Hematopoietic multipotent progenitor cell treated with erythropoietin and hydrocortisone succinate and interleukin-3 and kit ligand, for 6 days (in vitro differentiated cells): Measurements from ENCODE around the gene ANKRD44.
A peak's percentile ranks its signal among the peaks of the same experiment; 100 is the strongest.
"Not testable (repeated sequence)": the region's sequence is repeated elsewhere in the genome, so short reads cannot be mapped to it uniquely, and the experiment has no call there.

Source experiments
- DNase-seq: peaks from one replicate; pipeline ENCODE4 v3.0.0-alpha.2; 2015

Gene ANKRD44

DNA sequence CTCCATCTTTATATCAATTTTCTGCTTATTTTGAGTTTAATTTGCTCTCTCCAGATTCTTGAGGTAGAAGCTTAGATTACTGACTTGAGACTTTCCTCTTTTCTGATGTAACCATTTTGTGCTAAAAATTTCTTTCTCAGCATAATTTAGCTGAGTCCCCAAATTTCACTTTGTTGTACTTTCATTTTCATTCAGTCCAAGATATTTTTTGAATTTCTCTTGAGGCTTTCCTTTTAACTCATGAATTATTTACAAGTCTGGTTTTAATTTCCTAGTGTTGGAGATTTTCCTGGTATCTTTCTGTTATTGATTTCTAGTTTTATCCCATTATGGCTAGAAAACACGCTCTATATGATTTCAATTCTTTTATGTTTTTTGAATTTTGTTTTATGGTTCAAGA, 239.4 kb downstream of the ANKRD44 start:
- DNase-seq, result no peak

DNA sequence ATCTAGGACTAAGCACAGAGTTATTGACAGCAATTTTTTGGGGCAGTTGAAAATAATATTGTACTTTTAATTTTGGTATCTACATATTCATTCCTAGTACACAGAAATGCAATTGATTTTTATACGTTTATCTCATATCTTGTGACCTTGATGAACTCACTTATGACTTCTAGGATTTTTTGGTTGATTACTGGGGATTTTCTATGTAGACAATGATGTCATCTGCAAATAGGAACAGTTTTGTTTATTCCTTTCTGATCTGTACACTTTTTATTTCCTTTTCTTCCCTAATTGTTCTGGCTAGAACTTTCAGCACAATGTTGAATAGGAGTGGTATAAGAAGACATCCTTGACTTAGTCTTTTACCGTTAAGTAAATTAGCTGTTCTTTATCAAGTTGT, 240.6 kb downstream of the ANKRD44 start:
- DNase-seq, result no peak

DNA sequence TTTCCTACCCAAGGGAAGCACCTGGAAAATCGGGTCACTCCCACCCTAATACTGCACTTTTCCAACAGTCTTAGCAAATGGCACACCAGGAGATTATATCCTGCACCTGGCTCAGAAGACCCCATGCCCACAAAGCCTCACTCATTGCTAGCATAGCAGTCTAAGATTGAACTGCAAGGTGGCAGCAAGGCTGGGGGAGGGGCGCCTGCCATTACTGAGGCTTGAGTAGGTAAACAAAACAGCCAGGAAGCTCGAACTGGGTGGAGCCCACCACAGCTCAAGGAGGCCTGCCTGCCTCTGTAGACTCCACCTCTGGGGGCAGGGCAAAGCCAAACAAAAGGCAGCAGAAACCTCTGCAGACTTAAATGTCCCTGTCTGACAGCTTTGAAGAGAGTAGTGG, 248.0 kb downstream of the ANKRD44 start:
- not testable (repeated sequence) for DNase-seq

DNA sequence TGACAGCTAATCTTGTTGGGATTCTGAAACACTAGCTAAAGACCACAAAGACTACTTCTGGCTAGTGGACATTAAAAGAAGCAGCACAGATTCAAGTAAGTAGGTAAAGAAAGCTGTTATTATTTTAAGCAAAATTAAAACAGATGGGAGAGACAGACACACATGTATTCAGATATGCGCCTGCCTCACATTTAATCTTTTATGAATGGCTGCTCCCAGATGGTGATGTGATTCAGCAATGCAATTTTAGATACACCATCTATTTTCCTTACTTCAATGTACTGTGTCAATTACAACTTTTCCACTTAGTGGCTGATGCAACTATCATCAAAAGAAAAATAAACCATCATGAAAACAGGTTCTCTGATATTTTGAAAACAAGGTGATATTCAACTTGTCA, 251.1 kb downstream of the ANKRD44 start:
- no peak for DNase-seq

DNA sequence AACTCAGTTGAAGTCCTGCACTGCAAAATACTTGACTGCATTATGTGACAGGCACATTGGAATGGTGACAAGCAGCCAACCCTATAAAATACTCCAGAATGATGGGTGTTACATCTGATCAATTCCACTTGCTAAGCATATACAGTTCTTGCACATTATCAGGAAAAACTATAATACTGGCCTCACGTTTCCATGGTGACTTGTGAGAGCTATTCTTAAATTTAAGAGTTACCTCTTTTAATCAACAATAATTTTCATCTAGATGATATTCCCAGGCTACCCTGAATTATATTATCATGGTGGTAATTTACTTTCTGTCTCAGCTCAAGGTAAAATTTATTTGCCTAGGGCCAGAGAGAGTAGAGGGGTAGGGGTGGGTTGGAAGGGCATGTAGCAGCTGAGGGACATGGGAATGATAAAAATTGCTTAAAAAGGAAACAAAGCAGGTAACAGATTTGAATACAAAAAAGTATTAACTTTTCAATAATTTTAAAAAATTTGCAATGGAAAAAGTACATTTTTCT, 251.7 kb downstream of the ANKRD44 start:
- DNase-seq, result no peak

DNA sequence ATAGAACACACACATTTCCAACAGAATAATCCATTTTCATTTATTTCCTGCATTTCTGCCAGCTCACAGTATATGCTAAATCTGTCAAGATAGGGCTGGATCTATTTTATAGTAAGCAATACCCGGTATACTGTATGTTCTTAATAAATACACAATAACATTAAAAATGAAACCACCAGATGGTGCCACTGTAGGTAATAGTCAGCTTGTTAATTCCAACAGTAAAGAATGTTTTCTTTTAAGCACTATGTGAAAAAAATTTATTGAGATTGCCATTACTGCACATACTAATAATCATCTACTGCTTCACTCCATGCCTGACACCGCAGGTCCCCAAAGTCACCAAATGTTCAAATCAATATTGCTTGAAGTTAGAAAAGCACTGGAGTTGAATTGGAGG, 252.6 kb downstream of the ANKRD44 start:
- DNase-seq, result no peak

DNA sequence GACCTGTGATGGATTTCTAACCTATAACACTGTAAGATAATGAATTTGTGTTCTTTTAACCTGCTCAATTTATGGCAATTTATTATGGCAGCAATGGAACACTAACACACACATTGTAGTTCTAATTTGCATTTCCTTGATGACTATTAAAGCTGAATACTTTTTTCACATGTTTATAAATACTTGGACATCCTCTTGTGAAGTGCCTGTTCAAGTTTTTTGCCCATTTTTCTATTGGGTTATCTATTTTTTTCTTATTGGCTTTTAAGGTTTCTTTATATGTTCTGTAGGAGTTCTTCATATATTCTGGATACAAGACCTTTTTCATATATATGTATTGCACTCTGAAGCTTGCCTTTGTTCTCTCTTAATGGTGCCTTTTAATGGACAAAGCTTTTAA, 255.5 kb downstream of the ANKRD44 start:
- DNase-seq, result no peak

DNA sequence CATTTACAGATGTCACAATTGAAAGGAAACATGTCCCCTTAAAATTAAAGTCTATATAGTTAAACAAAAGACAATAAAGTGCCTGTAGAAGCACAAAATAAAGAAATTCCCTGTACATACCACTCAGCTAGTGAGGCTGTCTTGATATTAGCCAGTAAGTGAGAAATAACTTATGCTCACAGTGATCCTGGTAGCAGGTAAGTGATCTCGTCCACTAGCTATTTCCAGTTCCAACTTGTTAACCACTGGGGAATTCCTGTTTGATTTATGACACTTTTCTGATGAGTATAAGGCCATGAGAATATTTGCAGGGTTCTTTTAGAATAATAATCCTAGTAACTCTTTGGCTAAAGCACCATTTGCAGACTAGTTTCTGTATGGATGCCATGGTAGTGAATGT, 256.1 kb downstream of the ANKRD44 start:
- no peak for DNase-seq

DNA sequence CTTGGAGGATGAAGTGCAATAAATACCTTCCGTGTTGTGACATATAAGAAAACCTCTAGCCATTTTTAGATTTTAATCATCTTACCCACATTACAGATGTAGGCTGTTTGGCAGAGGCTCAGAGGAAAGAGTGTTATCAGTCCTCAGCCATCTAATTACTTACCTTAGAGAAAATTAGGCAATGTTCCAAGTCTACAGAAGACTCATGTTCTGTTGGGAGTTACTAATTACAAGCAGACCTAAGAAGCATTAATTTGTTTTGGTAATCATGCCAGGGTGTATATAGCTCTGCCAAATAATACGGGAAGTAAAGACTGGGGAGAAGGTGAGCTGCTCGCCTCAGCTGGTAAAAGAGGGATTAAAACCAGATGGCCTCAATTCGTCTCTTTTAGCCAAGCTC, 258.2 kb downstream of the ANKRD44 start:
- DNase-seq, result peak; percentile 54

DNA sequence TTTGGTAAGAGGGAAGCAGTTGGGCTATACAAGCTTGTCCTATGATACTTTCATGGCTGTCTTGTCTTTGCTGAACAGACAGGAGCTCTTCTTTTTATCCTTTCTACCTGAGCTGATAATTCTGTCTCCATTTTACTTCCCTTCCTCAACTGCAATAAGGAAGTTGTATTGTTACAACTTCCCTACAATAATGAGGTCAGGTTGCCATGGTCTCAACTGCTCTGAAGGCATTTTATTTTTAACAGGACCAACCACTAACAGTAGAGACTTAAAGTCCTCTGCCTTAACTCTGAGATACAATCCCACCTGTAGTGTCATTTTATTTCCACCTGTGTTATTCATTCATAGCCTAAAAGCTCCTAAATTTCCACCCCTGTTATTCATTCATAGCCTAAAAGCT, 265.5 kb downstream of the ANKRD44 start:
- DNase-seq, result peak; percentile 25

DNA sequence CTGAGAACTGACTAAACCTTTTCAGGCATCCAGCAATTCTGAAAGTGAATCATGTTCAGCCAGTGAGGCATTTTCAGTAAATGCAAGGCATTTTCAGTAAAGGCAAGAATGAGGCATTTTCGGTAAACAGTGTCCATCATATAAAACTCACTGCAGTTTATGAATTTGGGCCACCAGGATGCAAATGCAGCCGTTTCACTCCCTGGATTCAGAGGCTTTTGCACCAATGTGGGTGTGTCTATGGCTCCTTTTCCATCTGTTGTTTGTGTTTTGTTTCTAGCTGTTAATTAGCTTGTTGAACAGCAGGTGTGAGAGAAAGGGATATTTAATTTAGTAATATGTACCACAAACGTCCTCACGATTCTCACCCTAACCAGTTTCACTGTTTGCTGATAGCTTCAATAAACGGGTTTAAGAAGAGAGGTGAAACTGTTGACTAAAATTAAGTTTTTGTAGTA, 267.8 kb downstream of the ANKRD44 start:
- no peak for DNase-seq

DNA sequence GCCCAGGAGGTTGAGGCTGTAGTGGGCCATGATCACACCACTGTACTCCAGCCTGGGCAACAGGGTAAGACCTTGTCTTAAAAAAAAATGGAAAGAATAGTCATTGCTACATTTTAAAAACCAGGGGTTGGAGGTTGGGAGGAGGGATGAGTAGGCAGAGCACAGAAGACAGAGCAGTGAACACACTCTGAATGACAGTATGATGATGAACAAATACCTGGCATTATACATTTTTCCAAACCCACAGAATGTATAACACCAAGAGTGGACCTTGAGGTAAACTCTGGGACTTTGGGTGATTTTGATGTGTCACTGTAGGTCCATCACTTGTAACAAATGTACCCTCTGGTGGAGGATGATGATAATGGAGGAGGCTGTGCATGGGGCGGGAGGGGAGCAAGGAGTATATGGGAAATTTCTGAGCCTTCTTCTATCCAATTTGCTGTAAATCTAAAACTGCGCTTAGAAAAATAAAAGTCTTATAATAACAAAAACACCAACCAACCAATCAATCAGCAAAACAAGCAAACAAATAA, 272.6 kb downstream of the ANKRD44 start:
- DNase-seq, result no peak

DNA sequence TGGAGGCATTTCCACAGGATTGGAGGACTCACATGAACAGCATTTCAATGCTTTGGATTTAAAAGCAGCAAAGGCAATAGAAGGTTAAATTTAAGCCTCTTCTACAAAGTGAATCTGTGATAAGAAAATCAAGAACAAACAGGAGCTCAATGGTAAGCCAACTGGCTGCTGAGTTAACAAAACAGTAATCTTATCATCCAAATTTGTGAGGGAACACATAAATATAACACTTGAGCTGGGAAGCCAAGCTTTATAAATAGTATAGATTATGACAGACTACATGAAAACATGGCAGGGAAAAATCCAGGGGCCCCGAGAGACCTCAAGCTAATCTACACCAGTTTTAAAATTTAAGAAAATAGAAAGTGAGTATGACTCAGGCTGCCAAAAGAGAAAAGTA, 275.6 kb downstream of the ANKRD44 start:
- DNase-seq, result no peak

DNA sequence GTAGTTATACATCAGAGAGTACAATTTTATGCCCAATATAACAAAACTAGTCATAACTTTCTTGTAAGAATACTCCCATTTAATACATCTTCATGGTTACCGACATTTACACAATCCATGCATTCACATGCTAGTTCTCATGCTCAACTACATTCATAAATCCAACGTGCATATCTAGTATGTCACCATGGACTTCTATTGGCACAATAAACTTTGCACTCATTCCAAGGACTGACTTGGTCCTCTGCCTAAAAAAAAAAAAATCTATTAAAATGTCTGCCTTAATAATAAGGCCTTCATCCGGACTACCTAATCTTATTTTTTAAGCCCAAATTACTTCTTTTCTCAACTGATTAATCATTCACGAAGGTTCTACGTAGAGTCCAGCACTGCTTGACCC, 276.3 kb downstream of the ANKRD44 start:
- no peak for DNase-seq

DNA sequence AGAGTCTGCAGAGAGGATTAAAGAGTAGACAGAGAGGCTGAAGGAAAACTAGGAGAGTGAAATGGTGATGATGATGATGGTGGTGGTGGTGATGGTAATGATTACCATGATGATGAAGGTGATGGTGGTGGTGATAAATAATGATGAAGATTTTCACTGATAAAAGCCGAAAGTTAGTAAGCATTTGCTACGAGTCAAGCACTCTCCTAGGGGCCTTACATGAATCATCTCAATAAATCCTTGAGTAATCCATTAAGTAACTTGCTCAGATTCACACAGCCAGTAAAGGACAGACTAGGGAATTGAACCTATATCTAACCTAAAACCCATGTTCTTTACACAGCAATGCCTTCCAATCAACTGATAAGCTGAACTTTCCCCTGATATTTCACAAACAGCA, 277.4 kb downstream of the ANKRD44 start:
- no peak for DNase-seq

DNA sequence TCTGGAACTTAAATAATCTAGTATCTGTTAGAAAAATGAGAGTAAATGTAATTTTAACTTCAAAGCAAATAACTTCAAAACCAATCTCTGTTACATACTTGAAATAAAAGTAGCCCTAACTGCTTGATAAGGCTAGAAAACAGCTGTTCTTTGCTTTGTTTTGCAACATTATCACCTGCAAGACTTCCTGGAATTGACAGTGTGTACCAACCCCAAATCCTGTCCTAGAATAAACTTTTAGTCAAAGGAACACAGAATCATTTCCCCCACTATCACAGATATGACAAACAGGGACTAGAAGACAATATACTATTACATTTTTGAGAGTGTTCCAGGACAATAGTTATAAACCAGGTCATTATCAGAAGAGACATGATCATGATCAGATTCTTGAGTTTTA, 278.8 kb downstream of the ANKRD44 start:
- no peak for DNase-seq

DNA sequence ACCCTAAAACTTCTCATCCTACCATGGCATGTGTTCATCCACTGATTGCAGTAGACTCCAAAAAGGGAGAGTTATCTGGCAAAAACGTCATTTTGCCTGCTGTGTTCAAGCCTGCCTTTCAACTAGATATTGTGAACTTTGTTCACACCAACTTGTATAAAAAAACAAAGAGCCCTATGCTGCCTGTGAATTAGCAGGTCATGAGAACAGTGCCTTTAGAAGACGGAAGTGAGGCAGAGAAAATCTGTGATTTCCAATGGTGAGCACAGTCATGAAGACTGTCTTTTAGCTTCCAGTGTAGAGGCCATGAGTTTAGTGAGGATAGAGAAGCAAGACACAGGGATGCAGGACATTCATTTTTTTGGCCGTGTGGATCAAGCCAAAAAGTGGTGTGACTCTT, 280.5 kb downstream of the ANKRD44 start:
- no peak for DNase-seq

DNA sequence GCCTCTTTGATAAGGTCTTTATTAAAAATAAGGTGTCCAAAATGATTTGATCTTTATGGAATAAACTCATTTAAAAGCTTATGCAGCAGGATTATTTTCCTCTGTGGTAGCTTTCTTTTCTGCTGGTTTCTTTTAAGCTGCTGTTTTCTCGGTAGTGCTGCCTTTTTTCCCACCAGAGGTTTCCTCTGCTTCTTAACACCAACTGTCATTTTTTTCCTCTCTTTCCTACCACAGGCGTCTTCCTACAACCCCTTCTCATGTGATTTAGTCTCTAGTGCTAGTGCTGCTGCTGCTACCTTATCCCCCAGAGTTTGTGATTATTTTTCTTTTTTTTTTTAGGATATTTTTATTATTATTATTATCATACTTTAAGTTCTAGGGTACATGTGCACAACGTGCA, 281.9 kb downstream of the ANKRD44 start:
- no peak for DNase-seq

DNA sequence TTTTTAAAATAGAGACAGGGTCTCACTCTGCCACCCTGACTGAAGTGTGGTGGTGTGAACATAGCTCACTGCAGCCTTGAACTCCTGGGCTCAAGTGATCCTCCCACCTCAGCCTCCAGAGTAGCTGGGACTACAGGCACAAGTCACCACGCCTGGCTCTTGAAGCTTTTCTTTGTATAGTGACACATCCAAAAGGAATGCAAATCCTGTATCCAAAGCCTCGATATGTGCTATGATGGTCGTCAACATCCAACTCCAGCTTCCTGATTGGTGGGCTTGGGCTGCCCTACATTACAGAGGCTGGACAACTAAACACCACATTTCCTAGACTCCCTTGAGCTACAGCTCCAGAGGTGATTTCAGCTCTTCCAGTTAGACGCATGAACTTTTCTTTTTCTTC, 282.4 kb downstream of the ANKRD44 start:
- no peak for DNase-seq

DNA sequence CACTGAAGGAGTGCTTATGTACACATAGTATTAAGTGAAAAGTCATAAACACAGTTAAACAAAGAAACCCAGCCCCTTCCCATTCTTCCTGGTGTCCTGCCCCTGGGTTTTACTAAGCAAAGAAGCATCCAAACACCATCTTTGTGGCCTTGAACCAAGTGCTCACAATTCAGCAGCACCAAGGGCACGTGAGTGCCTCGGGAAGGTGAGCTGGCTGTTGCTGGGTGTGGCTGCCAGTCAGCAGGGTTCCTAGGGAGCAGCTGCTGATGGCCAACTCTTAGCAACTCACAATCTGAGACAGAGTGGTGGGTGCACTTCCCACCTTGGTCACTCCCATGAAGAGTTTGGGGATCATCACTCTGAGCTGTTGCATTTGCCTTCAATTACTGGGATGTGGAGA, 286.4 kb downstream of the ANKRD44 start:
- DNase-seq, result no peak

DNA sequence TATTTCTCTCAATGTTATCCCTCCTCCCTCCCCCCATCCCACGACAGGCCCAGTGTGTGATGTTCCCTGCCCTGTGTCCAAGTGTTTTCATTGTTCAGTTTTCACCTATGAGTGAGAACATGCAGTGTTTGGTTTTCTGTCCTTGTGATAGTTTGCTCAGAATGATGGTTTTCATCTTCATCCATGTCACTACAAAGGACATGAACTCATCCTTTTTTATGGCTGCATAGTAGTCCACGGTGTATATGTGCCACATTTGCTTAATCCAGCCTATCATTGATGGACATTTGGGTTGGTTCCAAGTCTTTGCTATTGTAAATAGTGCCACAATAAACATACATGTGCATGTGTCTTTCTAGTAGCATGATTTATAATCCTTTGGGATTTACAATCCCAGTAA, 289.7 kb downstream of the ANKRD44 start:
- DNase-seq, result not testable (repeated sequence)

DNA sequence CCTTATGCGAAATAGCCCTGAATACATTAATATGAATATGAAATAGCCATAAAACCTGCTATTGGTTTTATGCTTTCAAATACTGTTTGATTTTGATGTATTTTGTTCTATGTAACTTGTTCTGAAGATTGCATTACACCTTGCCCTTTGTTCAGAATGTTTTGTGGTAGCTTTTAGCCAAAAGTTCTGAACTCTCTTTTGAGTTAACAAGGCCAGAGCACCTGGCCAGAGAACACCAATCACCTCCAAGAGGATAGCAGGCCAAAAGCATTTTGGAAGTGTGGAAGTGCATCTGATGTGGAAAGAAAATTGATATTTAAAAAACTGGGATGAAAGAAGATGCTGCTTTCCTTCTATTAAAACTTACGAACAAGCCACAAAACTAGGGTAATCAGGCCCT, 297.5 kb downstream of the ANKRD44 start:
- no peak for DNase-seq

DNA sequence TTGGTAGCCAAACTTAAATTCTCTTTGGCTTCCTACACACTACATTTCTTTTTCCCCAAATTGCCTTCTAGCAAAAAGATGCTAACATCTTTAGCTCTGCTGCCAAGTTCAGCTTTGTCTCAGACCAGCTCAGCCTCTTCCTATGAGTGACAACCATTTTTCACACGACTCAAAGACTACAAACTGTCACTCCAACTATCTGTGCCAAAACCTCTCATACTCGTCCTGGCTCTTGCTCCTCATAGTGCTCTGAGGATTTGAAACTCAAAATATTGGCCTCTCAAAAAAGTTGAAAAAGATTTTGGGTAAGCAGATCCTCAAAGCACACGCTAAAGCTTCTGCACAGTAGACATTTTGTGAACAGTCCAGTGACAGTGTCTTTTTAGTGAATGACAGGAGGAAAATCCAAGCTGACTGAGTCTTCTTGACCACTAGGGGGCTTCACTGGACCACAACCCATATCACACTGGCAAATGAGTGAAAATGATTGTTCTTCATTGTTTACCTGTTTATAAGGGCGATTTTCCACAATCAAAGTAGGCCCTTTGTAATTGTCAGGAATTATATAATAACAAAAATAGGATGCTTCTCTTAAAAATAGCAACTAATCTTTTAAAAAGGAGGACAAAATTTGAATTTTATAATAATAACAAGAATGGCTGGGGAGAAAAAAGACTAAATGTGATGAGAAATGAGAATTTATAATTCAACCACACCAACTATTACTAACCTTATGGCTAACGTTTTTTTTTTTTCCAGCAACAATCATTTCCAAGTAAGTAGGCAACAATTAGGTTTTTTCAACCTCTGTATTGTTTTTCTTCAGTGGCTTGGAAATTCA, 298.6 kb downstream of the ANKRD44 start:
- DNase-seq, result peak; percentile 84

DNA sequence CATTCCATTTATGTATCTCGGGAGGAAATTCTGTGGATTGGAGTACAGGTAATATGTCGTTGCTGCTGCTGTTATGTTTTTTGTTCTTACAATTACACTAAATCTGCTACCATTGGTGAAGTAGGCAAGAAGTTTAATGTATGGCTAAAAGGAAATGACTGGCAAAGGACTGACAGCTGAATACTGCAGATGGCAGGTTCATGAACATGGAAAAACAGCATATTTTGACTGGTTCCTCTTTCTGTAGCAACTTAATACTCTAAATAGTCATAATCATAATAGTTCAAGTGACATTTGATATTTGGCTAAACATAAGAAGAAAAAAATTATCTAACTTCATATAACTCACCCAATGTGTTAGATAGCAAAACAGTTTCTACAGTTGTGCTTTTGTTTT, 299.6 kb downstream of the ANKRD44 start:
- peak; percentile 13 for DNase-seq
